Gastroesophageal sphincter (tissue), 3 donors: ENCODE results near the gene EIPR1.
"Not testable (repeated sequence)": the region's sequence is repeated elsewhere in the genome, so short reads cannot be mapped to it uniquely, and the experiment has no call there.

Source experiments
- EP300 ChIP-seq: sonication (generic); formaldehyde crosslinking; IDR thresholded peaks from one replicate; pipeline ENCODE4 v1.6.1; 2017; ENCODE audit warnings: antibody characterized with exemption, mild to moderate bottlenecking
- POLR2A ChIP-seq, 2 donors: fragments of 450-650 bp; IDR thresholded peaks; one replicate each; pipeline ENCODE4 v1.6.1; 2017; ENCODE audit warnings: antibody characterized with exemption in 2 of 2, mild to moderate bottlenecking in 2 of 2, moderate library complexity in 1 of 2
- POLR2AphosphoS5 ChIP-seq: sonication (generic); formaldehyde crosslinking; IDR thresholded peaks from one replicate; pipeline ENCODE4 v1.6.1; 2017; ENCODE audit warnings: antibody characterized with exemption
- TF ChIP-seq, protein P1 (sequence below), 4 experiments: fragments of 200-600 bp in 2 of 4; fragments of 450-650 bp in 2 of 4; sonication (generic) in 1 of 4; IDR thresholded peaks; one replicate each; pipeline ENCODE4 v1.5.1; 2017 to 2019; ENCODE audit warnings: antibody characterized with exemption in 4 of 4, mild to moderate bottlenecking in 2 of 4, moderate library complexity in 2 of 4

DNA sequence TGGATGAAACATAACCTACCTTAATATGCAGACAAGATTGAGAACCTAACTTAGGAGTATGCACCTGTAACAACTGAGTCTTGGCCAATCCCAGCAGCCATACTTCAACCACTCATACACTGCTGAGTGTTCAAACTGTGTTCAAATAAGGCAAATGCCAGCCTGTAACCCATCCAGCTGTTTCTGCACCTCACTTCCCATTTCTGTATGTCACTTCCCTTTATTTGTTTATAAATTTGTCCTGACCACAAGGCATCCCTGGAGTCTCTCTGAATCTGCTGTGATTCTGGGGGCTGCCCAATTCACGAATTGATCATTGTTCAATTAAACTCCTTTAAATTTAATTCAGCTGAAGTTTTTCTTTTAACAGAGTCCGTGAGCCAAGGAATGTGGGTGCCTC, 20.2 kb downstream of the EIPR1 start:
- TF ChIP-seq, protein P1, sequence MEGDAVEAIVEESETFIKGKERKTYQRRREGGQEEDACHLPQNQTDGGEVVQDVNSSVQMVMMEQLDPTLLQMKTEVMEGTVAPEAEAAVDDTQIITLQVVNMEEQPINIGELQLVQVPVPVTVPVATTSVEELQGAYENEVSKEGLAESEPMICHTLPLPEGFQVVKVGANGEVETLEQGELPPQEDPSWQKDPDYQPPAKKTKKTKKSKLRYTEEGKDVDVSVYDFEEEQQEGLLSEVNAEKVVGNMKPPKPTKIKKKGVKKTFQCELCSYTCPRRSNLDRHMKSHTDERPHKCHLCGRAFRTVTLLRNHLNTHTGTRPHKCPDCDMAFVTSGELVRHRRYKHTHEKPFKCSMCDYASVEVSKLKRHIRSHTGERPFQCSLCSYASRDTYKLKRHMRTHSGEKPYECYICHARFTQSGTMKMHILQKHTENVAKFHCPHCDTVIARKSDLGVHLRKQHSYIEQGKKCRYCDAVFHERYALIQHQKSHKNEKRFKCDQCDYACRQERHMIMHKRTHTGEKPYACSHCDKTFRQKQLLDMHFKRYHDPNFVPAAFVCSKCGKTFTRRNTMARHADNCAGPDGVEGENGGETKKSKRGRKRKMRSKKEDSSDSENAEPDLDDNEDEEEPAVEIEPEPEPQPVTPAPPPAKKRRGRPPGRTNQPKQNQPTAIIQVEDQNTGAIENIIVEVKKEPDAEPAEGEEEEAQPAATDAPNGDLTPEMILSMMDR (IDR thresholded peaks at IDR 0.05): not testable (repeated sequence)
- not testable (repeated sequence) for TF ChIP-seq POLR2A (IDR thresholded peaks at IDR 0.05); EP300; POLR2AphosphoS5
